Ishikawa (cell line): Measurements from ENCODE around the gene ARPC2.

Experiments used
- CEBPB ChIP-seq: IDR thresholded peaks from 2 replicates; pipeline ENCODE4 v1.6.1; 2012
- CREB1 ChIP-seq: IDR thresholded peaks from 2 replicates; pipeline ENCODE4 v1.6.1; 2012; ENCODE audit warnings: low read depth
- EGR1 ChIP-seq: IDR thresholded peaks from 2 replicates; pipeline ENCODE4 v1.6.1; 2012
- EP300 ChIP-seq: IDR thresholded peaks from 2 replicates; pipeline ENCODE4 v1.6.1; 2012; ENCODE audit warnings: borderline replicate concordance
- FOXM1 ChIP-seq: IDR thresholded peaks from 2 replicates; pipeline ENCODE4 v1.6.1; 2012; ENCODE audit warnings: low read depth, borderline replicate concordance
- NFIC ChIP-seq: IDR thresholded peaks from 2 replicates; pipeline ENCODE4 v1.6.1; 2012
- RAD21 ChIP-seq: IDR thresholded peaks from 2 replicates; pipeline ENCODE4 v1.6.1; 2012; ENCODE audit warnings: low read depth
- TAF1 ChIP-seq: IDR thresholded peaks from 2 replicates; pipeline ENCODE4 v1.6.1; 2012; ENCODE audit warnings: low read depth, mild to moderate bottlenecking
- TCF12 ChIP-seq: IDR thresholded peaks from 2 replicates; pipeline ENCODE4 v1.6.1; 2012; ENCODE audit warnings: low read depth
- TEAD4 ChIP-seq: IDR thresholded peaks from 2 replicates; pipeline ENCODE4 v1.6.1; 2012
- YY1 ChIP-seq: IDR thresholded peaks from 2 replicates; pipeline ENCODE4 v1.6.1; 2012; ENCODE audit warnings: low read depth
- ZBTB7A ChIP-seq: IDR thresholded peaks from 2 replicates; pipeline ENCODE4 v1.6.1; 2012; ENCODE audit warnings: low read depth
- TF ChIP-seq, protein P1 (sequence below): IDR thresholded peaks from 2 replicates; pipeline ENCODE4 v1.6.1; 2012
- TF ChIP-seq, protein P2 (sequence below): IDR thresholded peaks from 2 replicates; pipeline ENCODE4 v1.6.1; 2012; ENCODE audit warnings: low read depth, mild to moderate bottlenecking
- TF ChIP-seq, protein P3 (sequence below): IDR thresholded peaks from 2 replicates; pipeline ENCODE4 v1.6.1; 2012

ARPC2 gene

DNA sequence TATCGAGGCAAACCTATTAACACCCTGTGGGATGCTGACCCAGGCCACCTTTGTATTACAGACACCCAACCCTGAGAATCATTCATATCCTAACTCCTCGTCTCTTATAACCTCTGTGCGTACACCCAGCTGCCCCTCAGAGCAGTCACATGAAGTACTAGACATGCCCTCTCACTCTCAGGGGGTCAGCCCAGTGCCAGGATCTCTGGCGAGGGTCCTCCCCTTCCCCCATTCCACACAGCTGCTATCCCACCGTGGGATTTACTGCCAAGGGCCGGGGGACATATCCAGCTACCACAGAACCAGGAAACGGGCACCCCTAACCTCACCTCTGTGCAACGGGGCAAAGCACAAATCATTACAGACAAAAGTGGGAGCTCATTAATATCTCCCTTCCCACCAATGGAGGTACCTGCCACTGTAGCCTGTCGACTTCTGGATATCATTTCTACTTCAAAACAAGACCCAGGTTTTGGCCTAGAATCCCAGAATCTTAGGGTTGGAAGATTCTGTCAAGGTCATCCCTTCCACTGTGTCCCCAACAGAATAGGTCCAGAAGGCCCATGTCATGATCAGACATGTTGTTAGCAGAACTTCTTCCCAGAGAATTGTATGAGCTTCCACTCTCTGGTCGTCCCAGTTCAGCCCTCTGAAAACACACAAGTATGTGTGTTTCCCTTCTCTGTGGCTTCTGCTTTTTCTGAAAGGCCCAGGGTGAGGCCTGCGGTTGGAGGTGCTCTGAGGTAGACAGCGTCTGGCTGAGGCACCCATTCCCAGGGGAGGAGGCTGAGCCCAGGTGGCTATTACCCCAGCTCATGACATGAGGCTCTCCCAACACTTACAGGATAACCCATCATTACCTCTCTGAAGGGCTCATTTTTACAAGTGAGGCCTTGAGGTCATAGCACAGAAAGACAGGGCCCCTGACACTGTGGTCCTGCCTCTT is 73.6 kb downstream of the ARPC2 start:
- no peak for TF ChIP-seq YY1
- no peak for TF ChIP-seq CREB1
- TF ChIP-seq EP300: no peak
- no peak for TF ChIP-seq CEBPB
- no peak for TF ChIP-seq RAD21
- TF ChIP-seq TCF12: no peak
- TF ChIP-seq TEAD4: no peak
- no peak for TF ChIP-seq TAF1
- no peak for TF ChIP-seq EGR1
- TF ChIP-seq ZBTB7A: no peak
- no peak for TF ChIP-seq FOXM1

DNA sequence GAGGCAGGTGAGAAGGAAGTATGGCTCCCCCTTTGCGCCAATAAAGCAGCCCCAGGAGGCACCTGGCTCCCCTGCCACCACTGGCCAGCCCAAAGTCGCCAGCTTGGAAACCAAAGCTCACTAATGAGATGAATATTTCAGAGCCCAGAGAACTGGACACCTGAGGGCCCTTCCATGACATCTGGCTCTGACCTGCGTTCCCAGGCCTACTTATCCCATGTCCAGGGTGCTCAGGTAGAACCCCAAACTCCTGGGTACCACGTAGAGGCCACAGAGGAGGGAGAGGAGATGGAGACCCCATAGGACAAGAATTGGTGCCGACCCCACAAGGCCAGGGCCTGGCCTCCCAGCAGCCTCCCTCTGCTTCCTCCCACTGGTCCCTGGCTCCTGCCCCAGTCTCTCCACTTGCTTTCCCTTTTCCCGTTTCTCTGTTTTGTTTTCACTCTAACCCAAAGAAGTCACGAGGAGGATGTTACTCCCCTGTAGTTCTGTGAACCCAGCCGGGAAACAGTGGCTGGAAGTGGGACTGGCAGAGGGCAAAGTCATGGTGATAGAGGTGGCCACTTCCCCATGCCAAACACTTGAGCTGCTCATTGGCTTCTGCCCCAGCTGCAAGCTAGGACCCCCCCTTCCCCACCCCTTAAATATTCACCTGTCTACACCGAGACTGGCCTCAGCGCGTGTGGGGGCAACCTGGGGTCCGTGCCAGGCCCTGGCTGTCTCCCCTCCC is 74.5 kb downstream of the ARPC2 start:
- TF ChIP-seq CREB1 (no peak), TEAD4 (no peak), NFIC (no peak), RAD21 (no peak), EGR1 (no peak), ZBTB7A (peak; percentile 55)
- TF ChIP-seq, protein P1, sequence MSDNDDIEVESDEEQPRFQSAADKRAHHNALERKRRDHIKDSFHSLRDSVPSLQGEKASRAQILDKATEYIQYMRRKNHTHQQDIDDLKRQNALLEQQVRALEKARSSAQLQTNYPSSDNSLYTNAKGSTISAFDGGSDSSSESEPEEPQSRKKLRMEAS: no peak

DNA sequence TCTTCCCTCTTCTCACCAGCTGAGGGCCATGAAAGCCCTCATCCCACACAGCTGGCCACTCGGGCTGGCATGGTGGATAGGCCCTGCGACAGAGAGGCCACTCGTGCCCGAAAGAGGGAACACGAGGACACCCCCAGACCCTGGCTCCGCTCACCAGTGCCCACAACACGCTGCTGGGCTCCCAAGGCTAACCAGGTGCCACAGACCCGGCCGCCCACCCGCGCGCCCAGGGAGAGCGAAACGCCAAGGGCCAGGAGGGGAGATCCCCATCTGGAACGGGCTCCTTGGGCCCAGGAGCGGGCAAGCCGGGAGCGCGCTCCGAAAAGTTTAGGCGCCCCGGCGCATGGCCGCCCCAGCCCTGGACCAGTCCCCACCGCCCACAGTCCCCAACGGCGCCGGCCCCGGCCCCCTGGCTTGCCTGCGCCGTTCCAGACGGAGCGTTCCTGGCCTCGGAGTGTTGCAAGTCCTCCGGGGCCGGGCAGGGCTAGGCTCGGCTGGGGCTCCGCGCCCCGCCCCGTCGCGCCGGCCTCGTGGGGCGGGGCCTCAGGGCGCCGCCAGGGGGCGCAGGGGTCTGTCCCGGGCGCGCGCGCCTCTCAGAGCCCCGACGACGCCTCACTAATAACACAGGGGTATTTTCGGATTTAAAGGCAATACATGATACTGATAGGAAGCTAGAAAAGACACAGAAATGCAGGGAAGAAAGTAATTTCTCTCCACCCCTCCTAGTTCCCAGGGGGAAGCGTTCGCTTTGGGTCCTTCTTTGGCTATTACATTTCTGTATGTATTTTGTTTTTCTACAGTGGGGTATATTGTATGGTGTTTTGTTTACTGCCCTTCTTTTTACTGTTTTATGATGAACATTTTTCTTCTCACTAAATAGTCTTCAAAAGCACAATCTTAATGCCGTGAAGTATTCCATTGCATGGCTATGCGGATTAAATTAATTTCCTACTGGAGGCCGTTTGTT is 75.3 kb downstream of the ARPC2 start, which contains the start of gene TMBIM1:
Gene TMBIM1 (minus strand): TSS at position 456 of the 967 bp plus-strand sequence. CDS start 10,362 bp downstream, outside the sequence.
- TF ChIP-seq TEAD4: no peak
- no peak; the same call in 1 of the 2 replicates for TF ChIP-seq YY1
- TF ChIP-seq TAF1: peak; percentile 31; the same call in 1 of the 2 replicates
- TF ChIP-seq CEBPB: peak; percentile 63; the same call in 1 of the 2 replicates
- no peak for TF ChIP-seq FOXM1
- TF ChIP-seq, protein P1: 0 out of 2 replicates have a peak, but pooled peaks have one; percentile 41
- peak; percentile 53; the same call in 1 of the 2 replicates for TF ChIP-seq ZBTB7A
- TF ChIP-seq RAD21: peak; percentile 36; the same call in 1 of the 2 replicates
- TF ChIP-seq TCF12: peak; percentile 15; the same call in 1 of the 2 replicates
- TF ChIP-seq EP300: no peak
- TF ChIP-seq, protein P2, sequence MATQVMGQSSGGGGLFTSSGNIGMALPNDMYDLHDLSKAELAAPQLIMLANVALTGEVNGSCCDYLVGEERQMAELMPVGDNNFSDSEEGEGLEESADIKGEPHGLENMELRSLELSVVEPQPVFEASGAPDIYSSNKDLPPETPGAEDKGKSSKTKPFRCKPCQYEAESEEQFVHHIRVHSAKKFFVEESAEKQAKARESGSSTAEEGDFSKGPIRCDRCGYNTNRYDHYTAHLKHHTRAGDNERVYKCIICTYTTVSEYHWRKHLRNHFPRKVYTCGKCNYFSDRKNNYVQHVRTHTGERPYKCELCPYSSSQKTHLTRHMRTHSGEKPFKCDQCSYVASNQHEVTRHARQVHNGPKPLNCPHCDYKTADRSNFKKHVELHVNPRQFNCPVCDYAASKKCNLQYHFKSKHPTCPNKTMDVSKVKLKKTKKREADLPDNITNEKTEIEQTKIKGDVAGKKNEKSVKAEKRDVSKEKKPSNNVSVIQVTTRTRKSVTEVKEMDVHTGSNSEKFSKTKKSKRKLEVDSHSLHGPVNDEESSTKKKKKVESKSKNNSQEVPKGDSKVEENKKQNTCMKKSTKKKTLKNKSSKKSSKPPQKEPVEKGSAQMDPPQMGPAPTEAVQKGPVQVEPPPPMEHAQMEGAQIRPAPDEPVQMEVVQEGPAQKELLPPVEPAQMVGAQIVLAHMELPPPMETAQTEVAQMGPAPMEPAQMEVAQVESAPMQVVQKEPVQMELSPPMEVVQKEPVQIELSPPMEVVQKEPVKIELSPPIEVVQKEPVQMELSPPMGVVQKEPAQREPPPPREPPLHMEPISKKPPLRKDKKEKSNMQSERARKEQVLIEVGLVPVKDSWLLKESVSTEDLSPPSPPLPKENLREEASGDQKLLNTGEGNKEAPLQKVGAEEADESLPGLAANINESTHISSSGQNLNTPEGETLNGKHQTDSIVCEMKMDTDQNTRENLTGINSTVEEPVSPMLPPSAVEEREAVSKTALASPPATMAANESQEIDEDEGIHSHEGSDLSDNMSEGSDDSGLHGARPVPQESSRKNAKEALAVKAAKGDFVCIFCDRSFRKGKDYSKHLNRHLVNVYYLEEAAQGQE: no peak
- TF ChIP-seq, protein P3, sequence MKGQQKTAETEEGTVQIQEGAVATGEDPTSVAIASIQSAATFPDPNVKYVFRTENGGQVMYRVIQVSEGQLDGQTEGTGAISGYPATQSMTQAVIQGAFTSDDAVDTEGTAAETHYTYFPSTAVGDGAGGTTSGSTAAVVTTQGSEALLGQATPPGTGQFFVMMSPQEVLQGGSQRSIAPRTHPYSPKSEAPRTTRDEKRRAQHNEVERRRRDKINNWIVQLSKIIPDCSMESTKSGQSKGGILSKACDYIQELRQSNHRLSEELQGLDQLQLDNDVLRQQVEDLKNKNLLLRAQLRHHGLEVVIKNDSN: no peak
- TF ChIP-seq EGR1: no peak
- TF ChIP-seq NFIC: no peak
- no peak for TF ChIP-seq CREB1

DNA sequence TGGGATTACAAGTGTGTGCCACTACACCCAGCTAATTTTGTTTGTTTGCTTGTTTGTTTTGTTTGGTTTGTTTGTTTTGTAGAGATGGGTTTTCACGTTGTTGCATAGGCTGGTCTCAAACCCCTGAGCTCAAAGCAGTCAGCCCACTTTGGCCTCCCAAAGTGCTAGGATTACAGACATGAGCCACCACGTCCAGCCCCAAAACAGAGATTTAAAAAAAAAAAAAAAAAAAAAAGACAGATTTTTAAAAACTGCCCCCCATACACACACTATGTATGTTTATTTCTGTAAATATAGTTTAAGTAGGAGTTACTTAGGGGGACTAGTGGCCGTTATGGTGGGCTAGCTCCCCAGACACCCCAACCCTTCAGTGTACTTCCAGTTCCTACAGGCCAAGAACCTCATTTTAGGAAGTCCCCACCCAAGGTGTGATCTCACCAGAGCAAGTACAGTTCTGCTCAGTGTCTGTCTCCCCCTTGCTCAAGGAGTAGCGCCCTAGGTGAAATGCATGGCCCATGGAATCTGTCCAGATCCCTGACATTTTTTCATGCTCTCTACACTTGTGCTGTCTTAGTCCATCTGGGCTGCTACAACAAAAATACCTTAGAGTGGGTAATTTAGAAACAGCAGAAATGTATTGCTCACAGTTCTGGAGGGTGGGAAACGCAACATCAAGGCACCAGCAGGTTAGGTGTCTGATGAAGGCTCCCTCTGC is 76.9 kb downstream of the ARPC2 start:
- TF ChIP-seq, protein P1: no peak
- TF ChIP-seq, protein P2: no peak
- TF ChIP-seq RAD21: no peak
